GM19025 (cell line): ENCODE measurements around the gene ELP4.

Experiments
- ATAC-seq: cut with Tn5 transposase; IDR thresholded peaks from one replicate; pipeline ENCODE4 v1.9.1; 2021; ENCODE audit warnings: mild to moderate bottlenecking, low read depth, moderate library complexity; ENCODE audit not compliant: unreplicated experiment

ELP4 gene

GRCh38 chr11:31819621-31820437 lies 310.3 kb downstream of the ELP4 start:
- ATAC-seq: no peak

GRCh38 chr11:31820438-31820818 lies 310.9 kb downstream of the ELP4 start:
- ATAC-seq: no peak

GRCh38 chr11:31821235-31821764 lies 311.7 kb downstream of the ELP4 start:
- no peak for ATAC-seq

GRCh38 chr11:31821766-31822165 lies 312.2 kb downstream of the ELP4 start:
- no peak for ATAC-seq

GRCh38 chr11:31822175-31822926 lies 312.8 kb downstream of the ELP4 start:
- no peak for ATAC-seq

DNA sequence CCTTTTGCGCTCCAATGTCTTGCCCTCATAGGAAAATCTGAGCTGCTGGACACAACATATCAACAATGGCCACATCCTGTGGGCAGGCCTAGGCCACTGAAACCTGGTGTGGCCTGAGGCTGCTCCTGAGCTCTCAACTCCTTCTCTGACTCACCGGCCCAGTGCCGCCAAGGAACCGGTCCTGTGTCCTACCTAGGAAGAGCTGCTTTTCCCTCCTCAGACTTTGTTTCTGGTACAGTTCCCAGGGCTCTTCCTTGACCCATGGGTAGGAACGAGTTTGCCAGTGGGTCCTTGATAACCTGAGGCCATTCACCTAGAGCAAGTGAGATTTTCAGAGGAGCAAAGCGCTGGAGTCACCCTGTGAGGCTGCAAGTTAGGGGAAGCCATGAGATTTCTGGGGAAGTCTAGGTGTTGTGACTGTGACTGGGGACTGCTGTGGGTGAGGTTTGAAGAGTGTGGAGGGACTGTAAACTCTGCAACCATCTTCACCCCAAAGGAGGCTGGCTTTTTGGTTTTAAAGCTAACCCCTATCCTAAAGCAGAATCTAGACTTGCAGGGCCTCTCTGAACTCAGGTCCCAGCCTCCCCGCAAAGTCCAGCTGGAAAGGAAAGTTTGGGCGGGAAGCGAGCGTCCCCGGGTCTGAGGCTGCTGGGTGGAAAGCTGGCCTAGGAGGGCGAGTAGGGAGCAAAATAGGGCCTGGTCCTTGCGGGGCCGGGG lies 313.5 kb downstream of the ELP4 start:
- no peak for ATAC-seq

- ATAC-seq: no peak
These were observed 314.2 kb downstream of the ELP4 start for GRCh38 chr11:31823644-31824331.

- ATAC-seq: no peak
These were observed 314.8 kb downstream of the ELP4 start for GRCh38 chr11:31824332-31824878.

DNA sequence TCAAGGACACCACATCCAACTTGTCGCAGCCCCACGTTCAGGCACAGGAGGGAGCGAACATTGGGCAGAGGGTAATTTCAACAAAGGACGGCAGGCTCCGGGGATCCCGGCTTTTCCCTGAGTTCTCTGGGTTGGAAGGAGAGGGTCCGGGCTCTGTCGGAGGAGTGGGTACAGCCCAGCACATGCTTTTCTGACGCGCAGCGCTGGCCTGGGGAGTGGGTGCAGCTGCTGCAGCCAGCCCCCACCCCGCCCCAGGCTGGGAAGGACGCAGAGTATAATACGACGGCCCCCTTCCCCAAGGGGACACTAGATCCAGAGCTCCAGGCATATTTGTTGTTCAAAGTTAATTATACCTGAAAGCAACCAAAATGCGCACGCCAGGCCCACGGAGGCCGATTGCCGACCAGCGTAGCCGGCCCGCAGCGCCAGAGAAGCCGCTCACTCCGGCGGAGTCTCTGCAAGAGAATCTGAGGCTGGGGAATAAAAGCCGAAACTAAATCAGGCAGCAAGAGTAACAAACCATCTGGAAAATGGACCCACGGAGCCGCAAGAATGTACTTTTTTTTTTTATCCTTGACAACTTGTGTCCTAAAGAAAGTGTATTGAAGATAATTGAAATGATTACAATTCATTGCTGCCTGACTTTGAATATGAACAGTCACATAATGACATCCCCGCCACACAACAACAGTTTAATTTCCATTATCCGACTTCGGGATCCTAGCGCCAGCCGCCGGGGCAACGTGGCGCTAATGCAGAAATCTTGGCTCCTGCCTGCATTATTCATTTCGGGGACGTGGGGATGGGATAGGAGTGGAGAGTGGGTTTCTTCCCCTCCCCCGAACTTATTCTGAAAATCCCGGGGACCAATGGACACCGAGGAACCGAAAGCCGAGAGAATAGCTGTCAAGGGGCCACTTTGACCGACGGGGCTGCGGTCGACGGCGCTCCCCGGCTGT lies 315.6 kb downstream of the ELP4 start:
- no peak for ATAC-seq

- no peak for ATAC-seq
These were observed 316.4 kb downstream of the ELP4 start for GRCh38 chr11:31825838-31826484.

GRCh38 chr11:31826536-31827438 lies 317.2 kb downstream of the ELP4 start:
- ATAC-seq: no peak

DNA sequence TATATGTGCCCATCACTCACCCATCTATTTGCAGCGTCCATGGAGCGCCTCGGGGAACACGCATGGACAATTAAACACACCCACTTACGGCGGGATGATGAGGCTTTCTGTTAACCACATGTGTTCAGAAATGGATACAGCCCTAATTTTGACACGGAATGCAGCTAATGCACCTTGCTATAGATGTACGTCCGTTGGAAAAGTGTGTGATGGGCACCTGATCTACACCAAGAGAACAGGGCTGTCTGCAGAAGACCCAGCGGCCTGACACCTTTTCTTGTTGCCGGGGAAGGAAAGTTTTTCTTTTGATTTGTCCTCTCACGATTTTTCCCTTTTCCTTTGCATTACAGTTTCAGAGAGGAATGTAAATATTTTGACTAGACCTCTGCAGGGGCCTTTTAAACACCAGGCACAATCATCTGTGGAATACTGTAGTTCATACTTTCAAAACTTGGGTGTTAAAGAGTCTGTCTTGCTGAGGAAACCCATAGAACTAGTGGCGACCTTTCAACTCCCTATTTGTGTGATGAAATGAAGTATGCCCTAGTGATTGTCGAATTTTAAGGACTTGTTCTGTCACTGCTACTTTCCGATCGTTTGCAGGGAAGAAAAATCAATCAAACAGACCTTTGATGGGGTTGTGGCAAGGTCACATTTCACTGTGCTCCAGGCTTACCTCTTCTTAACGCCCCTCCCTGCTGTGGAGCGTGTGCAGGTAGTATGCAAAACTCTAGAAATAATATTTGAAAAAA lies 318.1 kb downstream of the ELP4 start:
- no peak for ATAC-seq

GRCh38 chr11:31828217-31828616 lies 318.6 kb downstream of the ELP4 start:
- no peak for ATAC-seq

DNA sequence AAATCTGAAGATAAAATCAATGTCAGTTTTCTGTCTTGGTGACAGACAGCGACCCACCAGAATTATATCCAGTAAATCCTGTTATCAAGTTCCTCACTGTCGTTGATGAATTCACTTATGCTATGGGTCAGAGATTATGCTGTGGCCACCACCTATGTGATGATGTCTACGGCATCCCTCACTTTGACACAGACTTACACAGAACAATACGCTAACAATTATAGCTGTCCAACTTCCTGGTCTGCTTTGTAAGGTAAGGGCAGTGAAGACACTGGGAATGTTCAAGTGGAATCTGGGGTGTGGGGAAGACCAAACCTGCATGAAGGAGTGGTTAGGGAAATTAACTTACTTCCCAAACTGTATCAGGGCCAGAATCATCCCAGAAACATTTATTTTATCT lies 320.8 kb downstream of the ELP4 start:
- ATAC-seq: no peak

DNA sequence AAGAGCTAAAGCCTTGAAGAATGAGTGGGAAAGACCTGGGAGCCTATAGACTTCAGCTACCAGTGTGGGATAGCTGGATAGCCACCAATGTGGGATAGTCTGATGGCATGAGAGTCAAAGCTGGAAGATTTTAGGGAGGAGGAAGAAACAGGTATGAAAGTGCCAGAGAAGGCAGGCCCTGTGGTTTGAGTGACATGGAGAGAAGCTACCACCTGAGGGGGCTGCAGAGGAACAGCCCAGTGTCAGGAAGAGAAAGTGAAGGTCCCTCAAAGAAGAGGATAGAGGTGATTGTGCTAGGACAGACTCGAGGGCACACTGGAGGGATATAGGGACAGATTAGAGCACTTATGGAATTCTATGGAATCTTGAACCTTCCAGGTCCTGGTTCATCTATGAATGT lies 324.7 kb downstream of the ELP4 start:
- ATAC-seq: no peak
